GM10266 (cell line): ENCODE results near the gene CCSER1.

Experiments used
- DNase-seq: peaks from one replicate; pipeline ENCODE4 v3.0.0; 2012; ENCODE audit errors: extremely low spot score
- CTCF ChIP-seq: IDR thresholded peaks from 2 replicates; pipeline ENCODE4 v1.5.1; 2012; ENCODE audit warnings: mild to moderate bottlenecking, low read depth; ENCODE audit not compliant: control insufficient read depth, insufficient read depth; ENCODE audit errors: missing control alignments

CCSER1 gene

GRCh38 chr4:90614371-90614770 is 487.2 kb downstream of the CCSER1 start:
- DNase-seq = no peak
- TF ChIP-seq CTCF = no peak

- no peak for TF ChIP-seq CTCF
- DNase-seq = no peak
These were observed 493.9 kb downstream of the CCSER1 start for GRCh38 chr4:90621080-90621479.

GRCh38 chr4:90624781-90625180 is 497.6 kb downstream of the CCSER1 start:
- DNase-seq = no peak
- no peak for TF ChIP-seq CTCF

DNA sequence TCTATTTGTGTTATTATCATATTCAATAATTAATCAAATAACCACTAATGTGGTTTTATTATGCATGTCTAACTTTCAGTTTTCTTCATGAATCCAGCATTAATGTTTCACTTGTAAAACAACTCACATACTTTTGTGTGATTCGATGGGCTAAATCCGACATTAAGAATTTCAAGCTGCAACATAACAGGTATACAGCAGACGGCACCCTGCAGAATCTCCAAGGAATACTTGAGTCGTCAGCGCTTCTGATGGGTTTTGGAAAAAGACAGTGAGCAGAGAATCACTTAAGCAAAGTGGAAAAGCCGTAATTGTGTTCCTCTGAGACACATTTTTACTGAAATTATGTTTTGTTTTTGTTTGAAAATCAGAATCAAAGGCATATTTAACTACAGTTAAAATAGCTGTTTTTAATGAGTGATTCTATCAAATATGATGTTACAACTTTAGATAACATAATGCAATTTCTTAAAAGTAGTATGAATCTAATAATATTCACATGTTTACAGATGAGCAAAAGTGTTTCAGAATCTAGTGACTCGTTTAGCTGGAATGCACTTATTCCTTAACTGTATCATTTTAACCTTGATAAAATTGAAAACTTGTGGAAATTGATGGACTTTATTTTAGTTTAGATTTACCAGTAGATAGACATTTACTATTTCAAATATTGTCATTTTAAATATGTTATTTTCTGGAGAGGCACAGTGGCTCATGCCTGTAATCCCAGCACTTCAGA is 514.8 kb downstream of the CCSER1 start:
- DNase-seq = no peak
- no peak for TF ChIP-seq CTCF

GRCh38 chr4:90643156-90643555 is 516.0 kb downstream of the CCSER1 start:
- no peak for DNase-seq
- no peak for TF ChIP-seq CTCF

DNA sequence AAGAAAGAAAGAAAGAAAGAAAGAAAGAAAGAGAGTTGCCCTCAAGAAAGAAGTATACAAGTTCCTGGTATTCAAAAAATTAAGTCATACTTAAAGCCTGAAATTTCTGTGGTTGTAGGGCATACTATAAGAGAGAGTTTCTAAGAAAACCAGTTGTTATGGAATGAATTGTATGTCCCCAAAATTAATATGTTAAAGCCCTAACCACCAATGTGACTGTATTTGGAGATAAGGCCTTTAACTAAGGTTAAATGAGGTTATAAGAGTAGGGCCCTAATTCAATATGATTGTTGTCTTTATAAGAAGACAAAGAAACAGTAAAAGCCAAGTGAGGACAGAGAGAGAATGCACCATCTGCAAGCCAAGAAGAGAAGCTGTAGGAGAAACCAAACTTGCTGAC is 521.1 kb downstream of the CCSER1 start:
- DNase-seq = no peak
- no peak for TF ChIP-seq CTCF

GRCh38 chr4:90648791-90649190 is 521.6 kb downstream of the CCSER1 start:
- TF ChIP-seq CTCF = no peak
- no peak for DNase-seq
